Heart right ventricle (tissue), 16 donors: ENCODE data around the gene NCOA6. TPM values are rescaled to one million over a fixed set of nuclear protein-coding genes. Genes with fewer than 3 reads are reported as not detected.
A peak's percentile ranks its signal among the peaks of the same experiment; 100 is the strongest.

Source experiments
- ATAC-seq, 8 donors: fragments of 200-7000 bp; cut with Tn5 transposase; one replicate each; pipeline ENCODE4 v1.9.1; 2020; ENCODE audit warnings: mild to moderate bottlenecking in 8 of 8, moderate library complexity in 8 of 8, moderate number of reproducible peaks in 1 of 8
- DNase-seq, 2 donors: peaks; one replicate each; pipeline ENCODE4 v3.0.0-alpha.2; 2020
- H3K27ac ChIP-seq, 10 donors: fragments of 200-600 bp; sonication (generic) in 2 of 10; one replicate each; pipeline versions ENCODE4 v1.5.0 to v1.8.0; 2020 to 2022; ENCODE audit warnings: mild to moderate bottlenecking in 3 of 10
- H3K27me3 ChIP-seq, 7 donors: fragments of 200-600 bp; one replicate each; pipeline ENCODE4 v1.8.0; 2021 to 2022; ENCODE audit warnings: mild to moderate bottlenecking in 2 of 7
- H3K36me3 ChIP-seq, 9 donors: fragments of 200-600 bp; sonication (generic) in 1 of 9; one replicate each; pipeline versions ENCODE4 v1.5.0 to v1.8.0; 2020 to 2022; ENCODE audit warnings: mild to moderate bottlenecking in 2 of 9
- H3K4me1 ChIP-seq, 9 donors: fragments of 200-600 bp; sonication (generic) in 1 of 9; one replicate each; pipeline versions ENCODE4 v1.5.0 to v1.8.0; 2020 to 2022; ENCODE audit warnings: mild to moderate bottlenecking in 4 of 9
- H3K4me3 ChIP-seq, 10 donors: fragments of 200-600 bp; sonication (generic) in 2 of 10; one replicate each; pipeline versions ENCODE4 v1.5.0 to v1.8.0; 2020 to 2022; ENCODE audit warnings: mild to moderate bottlenecking in 7 of 10, moderate library complexity in 2 of 10
- H3K9me3 ChIP-seq, 11 donors: fragments of 200-600 bp in 10 of 11; sonication (generic) in 2 of 11; one replicate each; pipeline versions ENCODE4 v1.5.0 to v1.8.0; 2013 to 2022; ENCODE audit warnings: mild to moderate bottlenecking in 2 of 11, control low read depth in 1 of 11, moderate library complexity in 1 of 11
- WGBS, 2 donors: extraction: QIAGEN DNeasy Blood & Tissue Kit; methylation state at CpG; one replicate each; pipeline ENCODE4 v1.1.7; 2013; ENCODE audit warnings: inconsistent platforms in 1 of 2; 5-methylcytosine and 5-hydroxymethylcytosine counted together
- intact Hi-C, 10 donors: fragments of 100-400 bp; cut with DNase I; formaldehyde crosslinking; loops; one replicate each; pipeline versions ENCODE4 v1.11.1 to v1.14.2; 2022
- polyA plus RNA-seq, 2 donors: library from polyadenylated mRNA; stranded (reverse); fragments of 200-250 nt; gene quantifications; one replicate each; pipeline ENCODE4 v1.2.3, GENCODE V29; 2013
- total RNA-seq, 10 donors: library from RNA; stranded (reverse); fragmentation: NEBNext Ultra II Directional in 3 of 10; extraction: Animal tissue kit (Norgen Biotek cat#: 25700) in 3 of 10; gene quantifications; one replicate each; pipeline versions ENCODE4 v1.2.1 to v1.2.4, GENCODE V29; 2021 to 2023
- TF ChIP-seq, protein P1 (sequence below), 9 donors: fragments of 200-600 bp; sonication (generic) in 2 of 9; IDR thresholded peaks; one replicate each; pipeline versions ENCODE4 v1.5.0 to v1.8.0; 2021 to 2022; ENCODE audit warnings: antibody characterized with exemption in 9 of 9, mild to moderate bottlenecking in 5 of 9, moderate library complexity in 1 of 9
- donor health status: Arrhythmogenic right ventricular cardiomyopathy.
- donor health status: ischemic (EF 13 %, LVEDD 7.1; RV severe dilation, severe dysfunction).
- donor health status: healthy with polysubstance abuse.
- donor health status: DM: no; HTN: yes; CAD: no.
- donor health status: DM: no; HTN: no; CAD: no.
- donor health status: ischemic (EF 25% LVEDD 6.9; RV normal size, moderate dysfunction).
- donor health status: ischemic (EF 25% LVEDD 5.7; RV mildly dilated, moderate dysfunction).
- donor health status: healthy.
- donor health status: DM: yes; HTN: yes; CAD: no.
- donor health status: Ischemic cardiomyopathy.
- donor health status: ischemic (EF 35%, LVEDD 5.7; RV mildly dilated, moderate dysfunction).
- donor health status: nonischemic (EF 11% LVEDD 7.7; RV severe dilation, severe dysfunction).
- donor health status: DM: yes; HTN: yes; CAD: no.
- donor health status: PGD.
- donor health status: ischemic (EF 29% LVEDD 5.4; RV normal size, mild dysfunction).
- donor health status: nonischemic (EF 23%, LVEDD 6.1; RV moderate dilation, normal function).

Gene NCOA6
- total and polyA plus RNA-seq, 12 donors = 11.6 to 37.5 (median 18.0) TPM

DNA sequence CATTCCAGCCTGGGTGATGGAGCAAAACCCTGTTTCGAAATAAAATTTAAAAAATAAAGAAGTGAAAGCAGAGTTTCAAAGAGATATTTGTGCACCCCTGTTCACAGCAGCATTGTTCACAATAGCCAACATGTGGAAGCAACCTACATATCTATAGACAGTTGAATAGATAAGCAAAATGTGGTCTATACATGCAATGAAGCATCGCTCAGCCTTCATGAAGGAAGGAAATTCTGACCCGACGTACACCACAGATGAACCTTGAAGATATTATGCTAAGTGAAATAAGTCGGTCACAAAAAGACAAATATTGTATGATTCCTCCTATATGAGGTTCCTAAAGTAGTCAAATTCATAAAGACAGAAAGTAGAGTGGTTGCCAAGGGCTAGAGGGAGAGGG lies 6.5 kb upstream of the NCOA6 start:
- ATAC-seq (no peak), DNase-seq (no peak)
- intact Hi-C loops = loop anchor here in 8 of 10 donors (5.0 to 10.0 kb wide), 6 partner anchors 373 to 613 kb away; partner anchors contain the start of gene MMP24OS (in 3 of the 8)
- Histone ChIP-seq H3K36me3 (no peaks in the 10 kb centered on the region), H3K4me1 (peaks cover 0 to 5% (median 0%) of the 10 kb centered on the region in 9 donors), H3K9me3 (no peaks in the 10 kb centered on the region), H3K27me3 (no peaks in the 10 kb centered on the region), H3K27ac (no peak overlapping the region), H3K4me3 (no peak overlapping the region)
- TF ChIP-seq, protein P1, sequence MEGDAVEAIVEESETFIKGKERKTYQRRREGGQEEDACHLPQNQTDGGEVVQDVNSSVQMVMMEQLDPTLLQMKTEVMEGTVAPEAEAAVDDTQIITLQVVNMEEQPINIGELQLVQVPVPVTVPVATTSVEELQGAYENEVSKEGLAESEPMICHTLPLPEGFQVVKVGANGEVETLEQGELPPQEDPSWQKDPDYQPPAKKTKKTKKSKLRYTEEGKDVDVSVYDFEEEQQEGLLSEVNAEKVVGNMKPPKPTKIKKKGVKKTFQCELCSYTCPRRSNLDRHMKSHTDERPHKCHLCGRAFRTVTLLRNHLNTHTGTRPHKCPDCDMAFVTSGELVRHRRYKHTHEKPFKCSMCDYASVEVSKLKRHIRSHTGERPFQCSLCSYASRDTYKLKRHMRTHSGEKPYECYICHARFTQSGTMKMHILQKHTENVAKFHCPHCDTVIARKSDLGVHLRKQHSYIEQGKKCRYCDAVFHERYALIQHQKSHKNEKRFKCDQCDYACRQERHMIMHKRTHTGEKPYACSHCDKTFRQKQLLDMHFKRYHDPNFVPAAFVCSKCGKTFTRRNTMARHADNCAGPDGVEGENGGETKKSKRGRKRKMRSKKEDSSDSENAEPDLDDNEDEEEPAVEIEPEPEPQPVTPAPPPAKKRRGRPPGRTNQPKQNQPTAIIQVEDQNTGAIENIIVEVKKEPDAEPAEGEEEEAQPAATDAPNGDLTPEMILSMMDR (IDR thresholded peaks at IDR 0.05) = no peak
- WGBS, 2 donors = 68% methylated on average over 5 of the region's 5 CpGs

DNA sequence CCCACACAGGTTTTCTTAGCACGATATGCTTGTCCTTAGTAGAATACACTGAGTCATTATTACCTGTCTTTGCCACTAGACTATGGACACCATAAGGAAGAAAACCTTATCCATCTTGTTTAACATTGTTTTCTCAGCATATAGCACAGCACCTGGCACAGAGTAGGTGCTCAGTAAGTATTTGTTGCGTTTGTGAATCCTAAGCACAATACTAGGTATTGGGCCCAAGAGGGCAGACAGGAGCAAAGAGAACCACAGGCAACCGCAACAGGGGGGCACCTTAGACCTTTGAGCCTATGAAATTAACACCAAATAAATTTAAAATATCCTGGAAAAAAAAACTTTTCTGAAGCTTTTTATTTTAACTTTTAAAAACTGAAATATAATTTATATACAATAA lies 3.7 kb upstream of the NCOA6 start:
- ATAC-seq (no peak), DNase-seq (no peak)
- no peaks in the 10 kb centered on the region for H3K27me3 ChIP-seq
- no peak overlapping the region for H3K27ac ChIP-seq
- no peaks in the 10 kb centered on the region for H3K36me3 ChIP-seq
- 69 to 85% methylated on average over 3 of the region's 3 CpGs for WGBS, 2 donors
- intact Hi-C loops = loop anchor here in 2 of 10 donors (10.0 kb wide), 2 partner anchors 266 to 446 kb away; partner anchors contain the start of genes MMP24OS (in 1 of the 2) and TRPC4AP (in 1 of the 2)
- TF ChIP-seq, protein P1 (IDR thresholded peaks at IDR 0.05) = no peak
- H3K9me3 ChIP-seq = no peaks in the 10 kb centered on the region
- H3K4me3 ChIP-seq = no peak overlapping the region
- H3K4me1 ChIP-seq = peaks cover 0 to 13% (median 3%) of the 10 kb centered on the region in 9 donors

DNA sequence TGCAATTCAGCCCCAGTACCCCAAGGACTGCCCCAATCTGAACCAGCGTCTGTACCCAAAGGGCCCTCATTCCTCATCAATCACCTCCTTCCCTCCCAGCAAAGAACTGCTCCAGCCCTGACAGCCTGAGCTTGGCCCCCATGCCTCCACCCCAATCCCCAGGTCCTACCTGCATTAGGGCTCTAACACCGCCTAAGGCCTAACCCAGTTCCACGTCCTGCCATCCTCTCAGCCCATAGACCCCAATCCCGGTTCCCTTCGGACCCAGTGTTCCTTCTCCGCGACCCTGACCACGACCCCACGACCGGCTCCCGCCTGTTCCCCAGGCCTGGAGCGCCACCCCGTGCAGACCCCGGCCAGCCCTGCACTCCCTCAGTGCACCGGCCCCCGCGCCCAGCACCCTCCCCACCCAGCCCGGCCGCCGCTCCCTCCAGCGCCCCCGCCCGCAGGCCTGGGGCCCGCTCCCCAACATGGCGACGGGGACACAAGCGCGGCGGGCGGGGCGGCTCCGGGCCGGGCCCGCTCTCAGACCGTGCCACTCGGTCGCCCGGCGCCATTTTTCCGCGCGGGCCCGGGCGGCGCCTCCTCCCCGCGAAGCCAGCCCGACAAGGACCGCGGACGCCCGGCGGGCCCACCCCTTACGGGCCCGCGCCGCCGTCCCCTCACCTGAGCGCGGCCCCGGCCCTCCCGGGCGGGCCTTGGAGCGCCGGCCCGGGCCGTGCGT lies 483 bp downstream of the NCOA6 start:
- Histone ChIP-seq H3K4me1 (peaks cover 3 to 55% (median 29%) of the 10 kb centered on the region in 9 donors), H3K27me3 (no peaks in the 10 kb centered on the region), H3K4me3 (peak overlapping the region; percentile 67 to 98 (median 92)), H3K27ac (peak overlapping the region; percentile 85 to 97 (median 93)), H3K36me3 (peaks cover 0 to 6% (median 0%) of the 10 kb centered on the region in 9 donors), H3K9me3 (no peaks in the 10 kb centered on the region)
- 0 to 2% methylated on average over 43 to 67 of the region's 68 CpGs for WGBS, 2 donors
- intact Hi-C loops = loop anchor here in 2 of 10 donors (10.0 kb wide), 2 partner anchors 270 to 450 kb away; partner anchors contain the start of genes MMP24OS (in 1 of the 2) and TRPC4AP (in 1 of the 2)
- ATAC-seq (peak; percentile 69 to 91 (median 80)), DNase-seq (peak; percentile 54 to 71)
- TF ChIP-seq, protein P1 (IDR thresholded peaks at IDR 0.05) = peak in 2 of 9 donors; percentile 17 to 19

DNA sequence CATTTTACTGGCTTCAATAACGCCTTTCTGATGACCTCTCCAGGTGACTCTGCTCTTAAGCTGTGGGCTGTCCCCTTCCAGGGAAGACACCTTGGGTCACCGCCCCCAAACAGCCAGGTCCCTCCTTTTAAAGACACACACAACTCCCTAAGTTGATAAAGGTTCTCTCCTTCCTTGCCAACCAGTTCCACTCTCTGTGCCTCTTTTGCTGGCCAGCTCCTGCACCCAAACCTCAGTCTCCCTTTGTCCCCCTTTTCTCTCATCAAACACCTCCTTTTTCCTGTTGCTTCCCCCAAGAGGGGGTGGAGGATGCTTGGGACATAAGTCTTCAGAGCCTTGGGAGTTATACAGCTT lies 1.0 kb downstream of the NCOA6 start:
- H3K4me1 ChIP-seq = peaks cover 3 to 60% (median 30%) of the 10 kb centered on the region in 9 donors
- no peaks in the 10 kb centered on the region for H3K9me3 ChIP-seq
- WGBS, 2 donors = 0 to 4% methylated on average over 2 of the region's 2 CpGs
- no peaks in the 10 kb centered on the region for H3K27me3 ChIP-seq
- intact Hi-C loops = loop anchor here in 2 of 10 donors (10.0 kb wide), 2 partner anchors 270 to 450 kb away; partner anchors contain the start of genes MMP24OS (in 1 of the 2) and TRPC4AP (in 1 of the 2)
- H3K4me3 ChIP-seq = peak overlapping the region; percentile 67 to 98 (median 92)
- DNase-seq (peak; percentile 29 to 59), ATAC-seq (peak in 7 of 8 donors; percentile 43 to 69 (median 57))
- H3K36me3 ChIP-seq = peaks cover 0 to 7% (median 0%) of the 10 kb centered on the region in 9 donors
- H3K27ac ChIP-seq = peak overlapping the region; percentile 85 to 97 (median 93)
- TF ChIP-seq, protein P1 (IDR thresholded peaks at IDR 0.05) = no peak
